HepG2 (cell line): Measurements from ENCODE around the gene CRISPLD2. TPM values are rescaled to one million over a fixed set of nuclear protein-coding genes. Genes with fewer than 3 reads are reported as not detected.

ENCODE experiments used
- ATAC-seq: fragments of 200-7000 bp; cut with Tn5 transposase; 3 replicates; pipeline ENCODE4 v1.9.1; 2020; ENCODE audit warnings: mild to moderate bottlenecking, moderate library complexity
- BruUV-seq: library from RNA; stranded (reverse); fragments of 400-500 nt; replicated peaks from 2 replicates; lab custom pipeline; 2021; lab: Mats Ljungman, UMichigan
- CTCF ChIA-PET: fragments of 300-600 bp; formaldehyde crosslinking; extraction: SDS; loops from one replicate; lab custom pipeline; 2021; ENCODE audit warnings: low total read pairs, inconsistent platforms, low intra/inter-chr PET ratio; lab: Yijun Ruan, JAX
- POLR2A ChIA-PET: fragments of 350-600 bp; sonication (Branson Sonifier 250); formaldehyde crosslinking; loops from one replicate; lab custom pipeline; 2020; ENCODE audit warnings: antibody characterized with exemption, inconsistent platforms; lab: Yijun Ruan, JAX
- DNase-seq: peaks from one replicate; pipeline ENCODE4 v3.0.0-alpha.2; 2015; ENCODE audit warnings: low spot score
- FAIRE-seq: peaks from 3 replicates; lab custom pipeline; 2011; peaks lifted over from hg19 to GRCh38; lab: Jason Lieb, UNC
- H2AFZ ChIP-seq: one replicate; pipeline ENCODE4 v1.6.1; 2011; ENCODE audit warnings: low read length, inconsistent platforms
- H3K27ac ChIP-seq: fragments of 300-600 bp; 3 replicates; pipeline ENCODE4 v1.8.0; 2011; ENCODE audit warnings: mixed run types, mild to moderate bottlenecking, mixed read lengths, low read length, inconsistent platforms; ENCODE audit not compliant: insufficient read depth; ENCODE audit errors: extremely low read length
- H3K27me3 ChIP-seq, 2 experiments: fragments of 200-600 bp in 1 of 2; 2 replicates in 1 of 2; 3 replicates in 1 of 2; pipeline versions ENCODE4 v1.6.0 to v1.8.0; 2011; ENCODE audit warnings: low read length in 2 of 2, mild to moderate bottlenecking in 2 of 2, moderate library complexity in 2 of 2, inconsistent platforms in 1 of 2; ENCODE audit not compliant: insufficient read depth in 2 of 2, control insufficient read depth in 1 of 2
- H3K36me3 ChIP-seq, 2 experiments: fragments of 200-600 bp in 1 of 2; replicated peaks in 1 of 2; 2 replicates in 1 of 2; 3 replicates in 1 of 2; pipeline versions ENCODE4 v1.5.1 to v1.8.0; 2011; ENCODE audit warnings: low read length in 2 of 2, inconsistent platforms in 1 of 2; ENCODE audit not compliant: insufficient read depth in 2 of 2, control insufficient read depth in 1 of 2
- H3K4me1 ChIP-seq: 2 replicates; pipeline ENCODE4 v1.5.1; 2012; ENCODE audit warnings: low read length, inconsistent platforms; ENCODE audit not compliant: insufficient read depth
- H3K4me2 ChIP-seq: 2 replicates; pipeline ENCODE4 v1.6.0; 2011; ENCODE audit warnings: low read depth, low read length, inconsistent platforms
- H3K4me3 ChIP-seq, 3 experiments: fragments of 200-600 bp in 1 of 3; sonication (generic), shearing (Covaris generic) in 1 of 3; replicated peaks in 1 of 3; 2 replicates each; pipeline ENCODE4 v1.5.1; 2011 to 2016; ENCODE audit warnings: low read length in 3 of 3, inconsistent platforms in 2 of 3, low read depth in 2 of 3, mild to moderate bottlenecking in 2 of 3, control low read depth in 1 of 3, mixed read lengths in 1 of 3; ENCODE audit not compliant: insufficient read depth in 1 of 3
- H3K79me2 ChIP-seq: one replicate; pipeline ENCODE4 v1.6.1; 2011; ENCODE audit warnings: low read length, inconsistent platforms; ENCODE audit not compliant: insufficient read depth
- H3K9ac ChIP-seq: 2 replicates; pipeline ENCODE4 v1.6.0; 2011; ENCODE audit warnings: mild to moderate bottlenecking, low read depth, low read length, inconsistent platforms; ENCODE audit not compliant: insufficient read depth
- H3K9me3 ChIP-seq: 2 replicates; pipeline ENCODE4 v1.5.1; 2012; ENCODE audit warnings: mild to moderate bottlenecking, low read length
- H4K20me1 ChIP-seq: 2 replicates; pipeline ENCODE4 v1.6.0; 2011; ENCODE audit warnings: inconsistent platforms, mild to moderate bottlenecking, low read length, moderate library complexity; ENCODE audit not compliant: insufficient read depth
- GZF1 ChIP-seq: sonication (generic); formaldehyde crosslinking; IDR thresholded peaks from 2 replicates; pipeline ENCODE4 v1.5.1; 2020; ENCODE audit warnings: mild to moderate bottlenecking, missing genetic modification reagents
- HMGXB4 ChIP-seq, 2 experiments: sonication (generic) in 1 of 2; formaldehyde crosslinking in 1 of 2; IDR thresholded peaks; 2 replicates each; pipeline versions ENCODE4 v1.4.0 to v1.6.1; 2018 to 2020; ENCODE audit warnings: missing genetic modification reagents in 2 of 2, borderline replicate concordance in 1 of 2, low read depth in 1 of 2, mild to moderate bottlenecking in 1 of 2, missing biosample characterization in 1 of 2
- KDM2A ChIP-seq: sonication (generic); formaldehyde crosslinking; IDR thresholded peaks from 2 replicates; pipeline ENCODE4 v1.4.0; 2020; ENCODE audit warnings: low read depth, missing genetic modification reagents, borderline replicate concordance
- KLF13 ChIP-seq: sonication (generic); formaldehyde crosslinking; IDR thresholded peaks from 2 replicates; pipeline ENCODE4 v1.4.0; 2020; ENCODE audit warnings: mild to moderate bottlenecking, missing genetic modification reagents
- MBNL3 ChIP-seq: fragments of 250-450 bp; sonication (Bioruptor Pico); conservative IDR thresholded peaks from 2 replicates; pipeline ENCODE4 v1.8.0; 2022; ENCODE audit warnings: mild to moderate bottlenecking, inconsistent platforms
- NFE2L1 ChIP-seq: sonication (generic); formaldehyde crosslinking; IDR thresholded peaks from 2 replicates; pipeline ENCODE4 v1.4.0; 2020; ENCODE audit warnings: missing genetic modification reagents, mild to moderate bottlenecking, borderline replicate concordance
- NFKBIZ ChIP-seq: IDR thresholded peaks from 2 replicates; pipeline ENCODE4 v1.6.1; 2018; ENCODE audit warnings: missing genetic modification reagents, missing compliant biosample characterization
- SMAD9 ChIP-seq: sonication (generic); formaldehyde crosslinking; IDR thresholded peaks from 2 replicates; pipeline ENCODE4 v1.5.1; 2020; ENCODE audit warnings: mild to moderate bottlenecking, missing genetic modification reagents
- TBL1XR1 ChIP-seq: fragments of 150-350 bp; IDR thresholded peaks from 2 replicates; pipeline ENCODE4 v1.6.1; 2014; ENCODE audit warnings: borderline replicate concordance, low read length; ENCODE audit not compliant: partially characterized antibody
- ZBTB38 ChIP-seq: sonication (generic); formaldehyde crosslinking; IDR thresholded peaks from 2 replicates; pipeline ENCODE4 v1.5.1; 2020; ENCODE audit warnings: mild to moderate bottlenecking, missing genetic modification reagents
- ZNF274 ChIP-seq: sonication (generic); formaldehyde crosslinking; IDR thresholded peaks from 2 replicates; pipeline ENCODE4 v1.5.1; 2020; ENCODE audit warnings: mild to moderate bottlenecking, missing genetic modification reagents
- ZNF558 ChIP-seq: sonication (generic); formaldehyde crosslinking; IDR thresholded peaks from 2 replicates; pipeline ENCODE4 v1.9.0; 2022; ENCODE audit warnings: mild to moderate bottlenecking, missing genetic modification reagents, borderline replicate concordance
- ZNF572 ChIP-seq: sonication (generic); formaldehyde crosslinking; IDR thresholded peaks from 2 replicates; pipeline ENCODE4 v1.5.1; 2020; ENCODE audit warnings: mild to moderate bottlenecking, missing genetic modification reagents
- ZNF7 ChIP-seq: IDR thresholded peaks from 2 replicates; pipeline ENCODE4 v1.6.1; 2016; ENCODE audit warnings: missing biosample characterization, missing genetic modification reagents
- ZNF766 ChIP-seq: sonication (generic); formaldehyde crosslinking; IDR thresholded peaks from 2 replicates; pipeline ENCODE4 v1.5.0; 2020; ENCODE audit warnings: missing genetic modification reagents, borderline replicate concordance
- WGBS: methylation state at CpG from one replicate; pipeline ENCODE4 v1.1.6; 2017; ENCODE audit warnings: low lambda C conversion rate; 5-methylcytosine and 5-hydroxymethylcytosine counted together
- in situ Hi-C: cut with HindIII; loops from 2 replicates; pipeline ENCODE4 v1.10.0; 2017; ENCODE audit warnings: low pct_unique_long_range_greater_than_20kb; ENCODE audit not compliant: extremely low pct_ligation_motif_present
- intact Hi-C: fragments of 100-400 bp; cut with micrococcal nuclease; formaldehyde crosslinking; loops from one replicate; pipeline ENCODE4 v1.10.0; 2022; ENCODE audit not compliant: unreplicated experiment
- polyA plus RNA-seq, 8 experiments: library from polyadenylated mRNA; depleted of rRNA in 3 of 8; stranded (reverse) in 7 of 8; unstranded in 1 of 8; fragments of >200 nt; fragmentation: Illumina TruSeq in 4 of 8; extraction: Trizol in 4 of 8; gene quantifications; 2 replicates each; pipeline versions ENCODE4 v1.2.1 to v1.2.3, GENCODE V29; 2011 to 2016; ENCODE audit warnings: low read depth in 4 of 8, missing spikeins in 1 of 8, mixed read lengths in 1 of 8; ENCODE audit not compliant: insufficient read depth in 1 of 8
- total RNA-seq, 5 experiments: library from RNA; depleted of rRNA; stranded (reverse); fragments of >200 nt; fragmentation: Illumina TruSeq; extraction: Trizol; gene quantifications; 2 replicates each; pipeline ENCODE4 v1.2.3, GENCODE V29; 2016; ENCODE audit warnings: low read depth in 1 of 5
- TF ChIP-seq, protein P1 (sequence below): sonication (generic); formaldehyde crosslinking; IDR thresholded peaks from 2 replicates; pipeline ENCODE4 v1.8.0; 2023; ENCODE audit warnings: mild to moderate bottlenecking, missing genetic modification reagents

The CRISPLD2 gene
- total and polyA plus RNA-seq, 2 of the 13 experiments (the other 11 are each of a cell fraction or from before 2014, with no cell fraction given): 0.04 to 0.31 TPM

GRCh38 chr16:84806256-84806889, 13.4 kb upstream of the CRISPLD2 start (continued):
- peak; percentile 36; the same call in 1 of the 2 replicates for TF ChIP-seq ZBTB38 (CRISPR knock-in tag)

- no peak overlapping the region for H3K27ac ChIP-seq
- DNase-seq: no peak
- in situ Hi-C loops: no loop called here
- ChIA-PET CTCF (no interaction called here), POLR2A (no interaction called here)
- no peaks in the 10 kb centered on the region for H3K36me3 ChIP-seq
- H3K79me2 ChIP-seq: no peaks in the 10 kb centered on the region
- no peak overlapping the region for H2AFZ ChIP-seq
- no peak for ATAC-seq
- H3K4me2 ChIP-seq: peak overlapping the region; percentile 8; the same call in 1 of the 2 replicates
- peaks cover 7% of the 10 kb centered on the region; the same call in 1 of the 2 replicates for H3K4me1 ChIP-seq
- WGBS: 47% methylated on average over 8 of the region's 10 CpGs
- no peaks in the 10 kb centered on the region for H4K20me1 ChIP-seq
- no TSS peak for BruUV-seq
- H3K4me3 ChIP-seq: no peak overlapping the region
- intact Hi-C loops: no loop called here
- TF ChIP-seq MBNL3 (no peak), GZF1 (CRISPR knock-in tag) (no peak), ZNF766 (CRISPR knock-in tag) (no peak), HMGXB4 (CRISPR knock-in tag; IDR thresholded peaks at IDR 0.05; ENCODE audit: borderline replicate concordance in 1 of 2, low read depth in 1 of 2) (no peak), ZNF558 (no peak), NFE2L1 (CRISPR knock-in tag) (no peak), ZNF7 (CRISPR knock-in tag) (no peak), SMAD9 (CRISPR knock-in tag) (no peak), KDM2A (CRISPR knock-in tag) (no peak), TBL1XR1 (no peak), KLF13 (CRISPR knock-in tag) (no peak), ZNF274 (CRISPR knock-in tag) (no peak), NFKBIZ (CRISPR knock-in tag) (no peak), ZNF572 (CRISPR knock-in tag) (no peak)
- TF ChIP-seq, protein P1, sequence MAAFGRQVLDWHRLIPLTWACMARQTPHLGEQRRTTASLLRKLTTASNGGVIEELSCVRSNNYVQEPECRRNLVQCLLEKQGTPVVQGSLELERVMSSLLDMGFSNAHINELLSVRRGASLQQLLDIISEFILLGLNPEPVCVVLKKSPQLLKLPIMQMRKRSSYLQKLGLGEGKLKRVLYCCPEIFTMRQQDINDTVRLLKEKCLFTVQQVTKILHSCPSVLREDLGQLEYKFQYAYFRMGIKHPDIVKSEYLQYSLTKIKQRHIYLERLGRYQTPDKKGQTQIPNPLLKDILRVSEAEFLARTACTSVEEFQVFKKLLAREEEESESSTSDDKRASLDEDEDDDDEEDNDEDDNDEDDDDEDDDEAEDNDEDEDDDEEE (CRISPR knock-in tag): no peak
- FAIRE-seq: no peak
- H3K9me3 ChIP-seq: no peaks in the 10 kb centered on the region
- peaks cover 4 to 67% of the 10 kb centered on the region in 2 experiments; a peak in 4 of 5 replicates for H3K27me3 ChIP-seq
- no peak overlapping the region for H3K9ac ChIP-seq
Measured at GRCh38 chr16:84806890-84807258, 12.9 kb upstream of the CRISPLD2 start.
